ENCODE data around the gene ZFP92. TPM values are rescaled to one million over a fixed set of nuclear protein-coding genes. Genes with fewer than 3 reads are reported as not detected.

ZFP92 gene
- polyA plus RNA-seq, 1 donor (not counting 4 experiments of a cell fraction or from before 2014, with no cell fraction given), result 0.64 TPM

- Histone ChIP-seq H3K4me1 (ENCODE audit: control insufficient read depth, extremely low read depth, insufficient read depth, low read length) (peaks cover 2% of the 10 kb centered on the region), H3K4me3 (ENCODE audit: control insufficient read depth in 2 of 3, extremely low read depth in 1 of 3, insufficient read depth in 2 of 3, low read depth in 1 of 3, low read length in 3 of 3) (no peak overlapping the region), H2AFZ (ENCODE audit: control insufficient read depth, low read length) (no peak overlapping the region), H3K9me1 (ENCODE audit: control insufficient read depth, extremely low read depth, insufficient read depth, low read length) (no peaks in the 10 kb centered on the region), H3K36me3 (ENCODE audit: control insufficient read depth in 2 of 2, extremely low read depth in 1 of 2, insufficient read depth in 2 of 2, low read length in 2 of 2) (no peaks in the 10 kb centered on the region), H4K20me1 (ENCODE audit: control insufficient read depth, extremely low read depth, insufficient read depth, low read length) (no peaks in the 10 kb centered on the region), H3K79me2 (ENCODE audit: control insufficient read depth, insufficient read depth, low read length) (no peaks in the 10 kb centered on the region), H3K9me3 (ENCODE audit: control insufficient read depth, low read depth, low read length) (no peaks in the 10 kb centered on the region), H3K9ac (ENCODE audit: control insufficient read depth, extremely low read depth, insufficient read depth, low read length) (no peak overlapping the region), H3K27ac (ENCODE audit: control insufficient read depth, insufficient read depth, low read length) (no peak overlapping the region), H3K27me3 (ENCODE audit: control insufficient read depth, extremely low read depth, insufficient read depth, low read length) (no peaks in the 10 kb centered on the region), H3K4me2 (ENCODE audit: control insufficient read depth, extremely low read depth, insufficient read depth, low read depth, low read length) (no peak overlapping the region)
- DNase-seq (ENCODE audit: low read depth, low spot score), result no peak
- no peak for FAIRE-seq
- no peak for TF ChIP-seq EZH2 (IDR thresholded peaks at IDR 0.05; ENCODE audit: low read length)
- TF ChIP-seq, protein P1, sequence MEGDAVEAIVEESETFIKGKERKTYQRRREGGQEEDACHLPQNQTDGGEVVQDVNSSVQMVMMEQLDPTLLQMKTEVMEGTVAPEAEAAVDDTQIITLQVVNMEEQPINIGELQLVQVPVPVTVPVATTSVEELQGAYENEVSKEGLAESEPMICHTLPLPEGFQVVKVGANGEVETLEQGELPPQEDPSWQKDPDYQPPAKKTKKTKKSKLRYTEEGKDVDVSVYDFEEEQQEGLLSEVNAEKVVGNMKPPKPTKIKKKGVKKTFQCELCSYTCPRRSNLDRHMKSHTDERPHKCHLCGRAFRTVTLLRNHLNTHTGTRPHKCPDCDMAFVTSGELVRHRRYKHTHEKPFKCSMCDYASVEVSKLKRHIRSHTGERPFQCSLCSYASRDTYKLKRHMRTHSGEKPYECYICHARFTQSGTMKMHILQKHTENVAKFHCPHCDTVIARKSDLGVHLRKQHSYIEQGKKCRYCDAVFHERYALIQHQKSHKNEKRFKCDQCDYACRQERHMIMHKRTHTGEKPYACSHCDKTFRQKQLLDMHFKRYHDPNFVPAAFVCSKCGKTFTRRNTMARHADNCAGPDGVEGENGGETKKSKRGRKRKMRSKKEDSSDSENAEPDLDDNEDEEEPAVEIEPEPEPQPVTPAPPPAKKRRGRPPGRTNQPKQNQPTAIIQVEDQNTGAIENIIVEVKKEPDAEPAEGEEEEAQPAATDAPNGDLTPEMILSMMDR (optimal IDR thresholded peaks at IDR 0.05 in 1 of 3, IDR thresholded peaks at IDR 0.05 in 1 of 3, conservative IDR thresholded peaks at IDR 0.05 in 1 of 3; ENCODE audit: extremely low read depth in 1 of 3, insufficient read depth in 2 of 3, low read length in 3 of 3), result peak in 2 of 3 experiments; percentile 44 to 56
- dilution Hi-C loops (cut with MboI; ENCODE audit: extremely low pct_ligation_motif_present, low sequenced_read_pairs), result no loop called here
Measured at GRCh38 chrX:153460826-153461225, 49.6 kb downstream of the ZFP92 start.

Small RNAs within 50 kb of the gene (small RNA-seq; reads per million reads assigned to genes)
- 0 reads per million in 3 experiments for gene RN7SL667P (ENCODE audit: insufficient read length in 3 of 3, low read depth in 3 of 3, low replicate concordance in 1 of 3)

Other genes with a start within 250 kb of the ZFP92 start
- not detected in 3 replicates for gene MAGEA1, start 232.2 kb upstream of the ZFP92 start, polyA plus RNA-seq
- not detected in 3 replicates for gene PNMA6F, start 89.7 kb upstream of the ZFP92 start, polyA plus RNA-seq
- 3.4 to 6.4 TPM (median 5.3 TPM) in 3 replicates for gene ZNF275, start 77.3 kb upstream of the ZFP92 start, polyA plus RNA-seq
- gene PNMA6E, start 10.1 kb upstream of the ZFP92 start, polyA plus RNA-seq, result not detected in 3 replicates
- 0.28 to 0.49 TPM (median 0.31 TPM) in 3 replicates for gene TREX2, start 34.6 kb downstream of the ZFP92 start, polyA plus RNA-seq
- gene HAUS7, start 59.1 kb downstream of the ZFP92 start, polyA plus RNA-seq, result 9.2 to 23.1 TPM (median 13.8 TPM) in 3 replicates
- 0.03 to 0.12 TPM (median 0.07 TPM) in 3 replicates for gene BGN, start 83.5 kb downstream of the ZFP92 start, polyA plus RNA-seq
- not detected in 3 replicates for gene ATP2B3, start 106.2 kb downstream of the ZFP92 start, polyA plus RNA-seq
- gene CCNQ, start 187.7 kb downstream of the ZFP92 start, polyA plus RNA-seq, result 31.1 to 36.4 TPM (median 33.5 TPM) in 3 replicates
- 0.47 to 0.57 TPM (median 0.50 TPM) in 3 replicates for gene DUSP9, start 235.7 kb downstream of the ZFP92 start, polyA plus RNA-seq

Data from keratinocyte (primary cell).